NCI-H128 (cell line): ENCODE data around the gene HJV.

ENCODE experiments used
- DNase-seq: peaks from one replicate; lab custom pipeline; 2025; ENCODE audit not compliant: unreplicated experiment; lab: John Stamatoyannopoulos, UW

Gene HJV

GRCh38 chr1:146022403-146023127, 1.0 kb upstream of the HJV start:
- no peak for DNase-seq

GRCh38 chr1:146021050-146021445, 487 bp downstream of the HJV start:
- no peak for DNase-seq

GRCh38 chr1:146020058-146021049, 1.2 kb downstream of the HJV start:
- no peak for DNase-seq

- DNase-seq = no peak
Measured at GRCh38 chr1:146019231-146020057, 2.1 kb downstream of the HJV start.

- no peak for DNase-seq
Measured at GRCh38 chr1:146016891-146017290, 4.6 kb downstream of the HJV start.

GRCh38 chr1:146013559-146013922, 8.0 kb downstream of the HJV start:
- no peak for DNase-seq

GRCh38 chr1:146012703-146013558, 8.6 kb downstream of the HJV start:
- DNase-seq = peak; percentile 30

GRCh38 chr1:146010126-146010738, 11.3 kb downstream of the HJV start:
- DNase-seq = no peak

GRCh38 chr1:146007489-146008133, 13.9 kb downstream of the HJV start:
- DNase-seq = no peak

GRCh38 chr1:146001709-146002108, 19.8 kb downstream of the HJV start:
- DNase-seq = no peak

- no peak for DNase-seq
Measured at GRCh38 chr1:145999321-146000024, 22.1 kb downstream of the HJV start.

GRCh38 chr1:145997718-145998023, 23.9 kb downstream of the HJV start:
- no peak for DNase-seq

- DNase-seq = no peak
Measured at GRCh38 chr1:145997016-145997717, 24.4 kb downstream of the HJV start.

- peak; percentile 99 for DNase-seq
Measured at GRCh38 chr1:145996433-145997015, 25.0 kb downstream of the HJV start, which contains the start of gene TXNIP. Gene TXNIP (minus strand): TSS chr1:145996579. CDS start chr1:145996266, 313 bp downstream.

GRCh38 chr1:145995964-145996432, 25.5 kb downstream of the HJV start:
- DNase-seq = no peak

GRCh38 chr1:145995148-145995881, 26.2 kb downstream of the HJV start:
- no peak for DNase-seq
